ENCODE measurements around the gene NLRP10. TPM values are rescaled to one million over a fixed set of nuclear protein-coding genes. Genes with fewer than 3 reads are reported as not detected.

NLRP10 gene
- total and polyA plus RNA-seq, 7 donors, result not detected

- Histone ChIP-seq H3K4me3 (no peak within 1 kb of the TSS), H3K36me3 (no peaks in the 10 kb centered on the region), H3K27me3 (no peaks in the 10 kb centered on the region), H3K27ac (no peak within 1 kb of the TSS), H3K4me1 (no peaks in the 10 kb centered on the region), H3K9me3 (peaks cover 0 to 10% (median 0%) of the 10 kb centered on the region in 4 donors)
- TF ChIP-seq, protein P1, sequence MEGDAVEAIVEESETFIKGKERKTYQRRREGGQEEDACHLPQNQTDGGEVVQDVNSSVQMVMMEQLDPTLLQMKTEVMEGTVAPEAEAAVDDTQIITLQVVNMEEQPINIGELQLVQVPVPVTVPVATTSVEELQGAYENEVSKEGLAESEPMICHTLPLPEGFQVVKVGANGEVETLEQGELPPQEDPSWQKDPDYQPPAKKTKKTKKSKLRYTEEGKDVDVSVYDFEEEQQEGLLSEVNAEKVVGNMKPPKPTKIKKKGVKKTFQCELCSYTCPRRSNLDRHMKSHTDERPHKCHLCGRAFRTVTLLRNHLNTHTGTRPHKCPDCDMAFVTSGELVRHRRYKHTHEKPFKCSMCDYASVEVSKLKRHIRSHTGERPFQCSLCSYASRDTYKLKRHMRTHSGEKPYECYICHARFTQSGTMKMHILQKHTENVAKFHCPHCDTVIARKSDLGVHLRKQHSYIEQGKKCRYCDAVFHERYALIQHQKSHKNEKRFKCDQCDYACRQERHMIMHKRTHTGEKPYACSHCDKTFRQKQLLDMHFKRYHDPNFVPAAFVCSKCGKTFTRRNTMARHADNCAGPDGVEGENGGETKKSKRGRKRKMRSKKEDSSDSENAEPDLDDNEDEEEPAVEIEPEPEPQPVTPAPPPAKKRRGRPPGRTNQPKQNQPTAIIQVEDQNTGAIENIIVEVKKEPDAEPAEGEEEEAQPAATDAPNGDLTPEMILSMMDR (IDR thresholded peaks at IDR 0.05), result no peak
- TF ChIP-seq POLR2AphosphoS5 (IDR thresholded peaks at IDR 0.05) (no peak), POLR2A (IDR thresholded peaks at IDR 0.05) (no peak), EP300 (IDR thresholded peaks at IDR 0.05) (no peak)
- 95 to 96% methylated on average over 2 of the region's 2 CpGs for WGBS, 2 donors
- intact Hi-C loops (cut with DNase I), result no loop called here
- no peak for DNase-seq
Observed at GRCh38 chr11:7941608-7942007, 23.6 kb downstream of the NLRP10 start, which contains the start of gene OR10A3. TSS of gene OR10A3 (minus strand) at chr11:7941708. CDS start at chr11:7939520, 2,188 bp downstream.

DNA sequence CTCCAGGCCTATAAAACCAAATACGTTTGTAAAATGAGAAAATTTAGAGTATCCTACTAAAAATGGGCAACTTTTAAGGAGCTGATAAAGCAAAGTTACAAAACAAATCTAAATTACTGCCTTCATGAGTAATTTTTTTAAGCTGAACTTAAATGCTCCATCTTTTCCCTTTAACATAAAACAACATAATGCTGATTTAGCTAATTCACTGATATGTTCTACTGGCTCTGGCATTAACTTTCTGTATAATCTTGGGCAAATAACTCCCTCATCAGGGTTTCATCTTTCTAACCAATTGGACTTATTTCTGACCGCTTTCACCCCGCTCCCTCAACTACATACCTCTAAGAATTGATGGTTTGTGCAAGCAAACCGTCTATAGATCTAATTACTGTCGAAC lies 24.1 kb downstream of the NLRP10 start:
- intact Hi-C loops (cut with DNase I), result no loop called here
- H3K9me3 ChIP-seq, result peaks cover 0 to 10% (median 0%) of the 10 kb centered on the region in 4 donors
- no peaks in the 10 kb centered on the region for H3K36me3 ChIP-seq
- TF ChIP-seq, protein P1 (IDR thresholded peaks at IDR 0.05), result no peak
- TF ChIP-seq POLR2A (IDR thresholded peaks at IDR 0.05) (no peak), POLR2AphosphoS5 (IDR thresholded peaks at IDR 0.05) (no peak), EP300 (IDR thresholded peaks at IDR 0.05) (no peak)
- 59 to 71% methylated on average over 5 of the region's 5 CpGs for WGBS, 2 donors
- no peak overlapping the region for H3K4me3 ChIP-seq
- DNase-seq, result no peak
- no peak overlapping the region for H3K27ac ChIP-seq
- no peaks in the 10 kb centered on the region for H3K4me1 ChIP-seq
- H3K27me3 ChIP-seq, result no peaks in the 10 kb centered on the region

- Histone ChIP-seq H3K4me3 (no peak overlapping the region), H3K9me3 (no peaks in the 10 kb centered on the region), H3K27me3 (no peaks in the 10 kb centered on the region), H3K4me1 (no peaks in the 10 kb centered on the region), H3K36me3 (no peaks in the 10 kb centered on the region), H3K27ac (no peak overlapping the region)
- intact Hi-C loops (cut with DNase I), result no loop called here
- TF ChIP-seq POLR2AphosphoS5 (IDR thresholded peaks at IDR 0.05) (no peak), POLR2A (IDR thresholded peaks at IDR 0.05) (no peak), EP300 (IDR thresholded peaks at IDR 0.05) (no peak)
- TF ChIP-seq, protein P1 (IDR thresholded peaks at IDR 0.05), result no peak
- WGBS, 2 donors, result 15 to 26% methylated on average over 1 of the region's 1 CpG
- DNase-seq, result no peak
Observed at GRCh38 chr11:7936615-7937014, 28.6 kb downstream of the NLRP10 start.

DNA sequence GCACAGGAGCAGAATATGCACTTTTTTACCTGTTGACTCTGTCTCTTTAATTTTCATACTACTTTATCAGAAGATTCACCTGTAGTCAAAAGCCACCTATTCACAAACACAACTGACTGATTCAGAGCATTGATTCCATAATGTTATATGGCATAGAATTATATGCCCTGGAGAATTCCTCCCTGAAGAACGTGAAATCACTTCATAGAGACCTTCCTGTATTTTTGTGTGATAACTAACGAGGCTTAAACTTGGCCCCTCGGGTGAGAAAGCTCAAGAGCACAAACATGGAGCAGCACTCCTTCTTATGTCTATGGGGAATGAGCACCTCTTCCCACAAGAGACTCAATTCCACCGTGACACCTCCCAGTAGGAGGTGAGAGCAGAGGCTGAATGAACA lies 34.1 kb downstream of the NLRP10 start, which contains the start of gene OR10A6:
OR10A6 (minus strand) TSS at position 101 of the 400 bp plus-strand sequence. CDS start 2,606 bp downstream, outside the sequence.
- H3K36me3 ChIP-seq, result no peaks in the 10 kb centered on the region
- no peak for DNase-seq

More for the DNA sequence above, 34.1 kb downstream of the NLRP10 start, which contains the start of gene OR10A6:
- intact Hi-C loops (cut with DNase I), result no loop called here
- Histone ChIP-seq H3K9me3 (no peaks in the 10 kb centered on the region), H3K27me3 (no peaks in the 10 kb centered on the region), H3K27ac (no peak within 1 kb of the TSS), H3K4me3 (no peak within 1 kb of the TSS), H3K4me1 (no peaks in the 10 kb centered on the region)
- TF ChIP-seq POLR2AphosphoS5 (IDR thresholded peaks at IDR 0.05) (no peak), POLR2A (IDR thresholded peaks at IDR 0.05) (no peak), EP300 (IDR thresholded peaks at IDR 0.05) (no peak)
- TF ChIP-seq, protein P1 (IDR thresholded peaks at IDR 0.05), result no peak
- 78 to 82% methylated on average over 4 of the region's 4 CpGs for WGBS, 2 donors
